Activated naive CD4-positive, alpha-beta T cell treated with anti-CD3 and anti-CD28 coated beads for 36 hours (primary cell): ENCODE data around the gene TMEM167B. TPM values are rescaled to one million over a fixed set of nuclear protein-coding genes. Genes with fewer than 3 reads are reported as not detected.

Experiments
- CTCF ChIA-PET: fragments of 350-600 bp; sonication (Branson Sonifier 250); formaldehyde crosslinking; loops from one replicate; lab custom pipeline; 2021; ENCODE audit warnings: antibody characterized with exemption; lab: Charles Lee
- DNase-seq: peaks from one replicate; pipeline ENCODE4 v3.0.0-alpha.2; 2020
- H3K27ac Mint-ChIP-seq: one replicate; pipeline ENCODE4 v1.8.0; 2021; ENCODE audit warnings: mild to moderate bottlenecking, mixed read lengths
- H3K27me3 Mint-ChIP-seq: one replicate; pipeline ENCODE4 v1.8.0; 2021; ENCODE audit warnings: low read depth, mixed read lengths
- H3K36me3 Mint-ChIP-seq: one replicate; pipeline ENCODE4 v1.8.0; 2021; ENCODE audit warnings: low read depth, mixed read lengths
- H3K4me1 Mint-ChIP-seq: one replicate; pipeline ENCODE4 v1.8.0; 2021; ENCODE audit warnings: low read depth, mixed read lengths
- H3K4me3 Mint-ChIP-seq: one replicate; pipeline ENCODE4 v1.8.0; 2021; ENCODE audit warnings: mild to moderate bottlenecking, moderate library complexity, mixed read lengths
- H3K9me3 Mint-ChIP-seq: one replicate; pipeline ENCODE4 v1.8.0; 2021; ENCODE audit warnings: mixed read lengths
- intact Hi-C: fragments of 100-400 bp; cut with micrococcal nuclease; formaldehyde crosslinking; loops from one replicate; pipeline ENCODE4 v1.15.1; 2023
- total RNA-seq, 2 experiments: library from RNA; stranded (reverse); gene quantifications; one replicate each; pipeline ENCODE4 v1.2.3, GENCODE V29; 2021

The TMEM167B gene
- total RNA-seq, 2 experiments from 2014 or later, result 35.0 to 37.6 TPM

DNA sequence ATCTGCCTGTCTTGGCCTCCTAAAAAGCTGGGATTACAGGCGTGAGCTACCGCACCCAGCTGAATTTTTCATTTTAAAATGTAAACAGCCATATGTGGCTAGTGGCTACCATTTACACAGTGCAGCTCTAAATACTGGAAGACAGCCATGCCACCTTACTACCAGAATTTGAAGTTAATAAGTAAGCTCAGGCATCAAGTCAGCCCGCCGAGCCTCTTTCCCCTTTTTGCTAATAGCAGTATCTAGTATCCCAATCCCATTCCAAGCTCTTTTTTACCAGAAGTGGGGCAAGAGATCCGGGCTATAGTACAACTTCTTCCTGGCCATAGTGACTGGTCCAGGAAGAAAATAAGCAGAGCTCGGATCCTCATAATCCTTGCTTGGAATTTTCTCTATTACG is 29.9 kb upstream of the TMEM167B start:
- Mint-ChIP-seq H3K9me3 (no peaks in the 10 kb centered on the region), H3K27ac (no peak overlapping the region), H3K36me3 (peaks cover 5% of the 10 kb centered on the region), H3K4me3 (no peak overlapping the region), H3K27me3 (no peaks in the 10 kb centered on the region), H3K4me1 (no peaks in the 10 kb centered on the region)
- DNase-seq, result no peak
- intact Hi-C loops, result no loop called here
- CTCF ChIA-PET, result interaction anchor here (0.6 kb wide), 1 partner anchor 281 kb away, joined by 4 read pairs; no protein-coding TSS in a partner anchor

DNA sequence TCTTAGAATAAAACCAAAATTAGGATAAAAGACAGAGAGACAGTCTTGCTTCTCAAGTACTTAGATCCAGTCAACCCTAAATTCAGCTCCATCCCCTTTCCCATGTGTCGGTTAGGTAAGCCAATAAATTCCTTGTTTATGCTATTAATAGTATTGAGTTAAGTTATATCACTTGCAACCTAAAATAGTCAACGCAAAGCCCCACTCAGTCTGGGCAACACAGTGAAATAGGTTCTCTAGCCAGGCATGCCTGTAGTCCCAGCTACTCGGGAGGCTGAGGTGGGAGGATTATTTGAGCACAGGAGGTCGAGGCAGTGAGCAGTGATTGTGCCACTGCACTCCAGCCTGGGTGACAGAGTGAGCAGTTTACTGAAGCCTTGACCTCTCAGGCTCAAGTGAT is 29.4 kb upstream of the TMEM167B start:
- CTCF ChIA-PET, result interaction anchor here (0.6 to 0.7 kb wide), 2 partner anchors 9 to 281 kb away, joined by 3 to 4 read pairs; no protein-coding TSS in a partner anchor
- Mint-ChIP-seq H3K9me3 (no peaks in the 10 kb centered on the region), H3K27me3 (no peaks in the 10 kb centered on the region), H3K4me3 (no peak overlapping the region), H3K4me1 (no peaks in the 10 kb centered on the region), H3K27ac (no peak overlapping the region), H3K36me3 (peaks cover 5% of the 10 kb centered on the region)
- no peak for DNase-seq
- intact Hi-C loops, result no loop called here

DNA sequence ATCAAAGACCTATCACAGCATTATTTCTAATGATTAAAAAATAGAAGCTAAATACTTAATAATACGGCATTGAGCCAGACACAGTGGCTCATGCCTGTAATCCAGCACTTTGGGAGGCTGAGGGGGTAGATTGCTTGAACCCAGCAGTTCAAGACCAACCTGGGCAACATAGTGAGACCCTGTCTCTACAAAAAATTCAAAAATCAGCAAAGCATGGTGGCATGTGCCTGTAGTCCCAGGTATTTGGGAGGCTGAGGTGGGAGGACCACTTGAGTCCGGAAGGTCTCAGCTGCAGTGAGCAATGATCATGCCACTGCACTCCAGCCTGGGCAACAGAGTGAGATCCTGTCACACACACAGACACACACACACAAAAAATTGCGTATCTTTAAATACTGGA is 25.4 kb upstream of the TMEM167B start:
- no peak for DNase-seq
- CTCF ChIA-PET, result no interaction called here
- Mint-ChIP-seq H3K27me3 (no peaks in the 10 kb centered on the region), H3K27ac (no peak overlapping the region), H3K4me1 (no peaks in the 10 kb centered on the region), H3K36me3 (peaks cover 9% of the 10 kb centered on the region), H3K4me3 (no peak overlapping the region), H3K9me3 (no peaks in the 10 kb centered on the region)
- intact Hi-C loops, result no loop called here

DNA sequence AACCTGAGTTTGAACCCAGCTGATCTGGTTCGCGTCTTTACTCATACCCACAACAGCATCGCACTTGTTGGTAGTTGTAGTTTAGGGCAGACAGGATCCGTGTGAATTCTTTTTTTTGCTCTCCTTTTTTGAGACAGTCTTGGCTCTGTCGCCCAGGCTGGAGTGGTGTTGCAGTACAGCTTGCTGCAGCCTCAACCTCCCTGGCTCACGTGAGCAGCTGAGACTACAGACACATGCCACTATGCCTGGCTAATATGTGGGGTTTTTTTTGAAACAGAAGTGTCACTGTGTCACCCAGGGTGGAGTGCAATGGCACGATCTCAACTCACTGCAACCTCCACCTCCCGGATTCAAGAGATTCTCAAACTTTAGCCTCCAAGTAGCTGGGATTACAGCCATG is 22.7 kb upstream of the TMEM167B start:
- DNase-seq, result no peak
- Mint-ChIP-seq H3K4me3 (no peak overlapping the region), H3K27me3 (no peaks in the 10 kb centered on the region), H3K9me3 (no peaks in the 10 kb centered on the region), H3K36me3 (peaks cover 13% of the 10 kb centered on the region), H3K27ac (no peak overlapping the region), H3K4me1 (peaks cover 2% of the 10 kb centered on the region)
- intact Hi-C loops, result no loop called here
- CTCF ChIA-PET, result no interaction called here

DNA sequence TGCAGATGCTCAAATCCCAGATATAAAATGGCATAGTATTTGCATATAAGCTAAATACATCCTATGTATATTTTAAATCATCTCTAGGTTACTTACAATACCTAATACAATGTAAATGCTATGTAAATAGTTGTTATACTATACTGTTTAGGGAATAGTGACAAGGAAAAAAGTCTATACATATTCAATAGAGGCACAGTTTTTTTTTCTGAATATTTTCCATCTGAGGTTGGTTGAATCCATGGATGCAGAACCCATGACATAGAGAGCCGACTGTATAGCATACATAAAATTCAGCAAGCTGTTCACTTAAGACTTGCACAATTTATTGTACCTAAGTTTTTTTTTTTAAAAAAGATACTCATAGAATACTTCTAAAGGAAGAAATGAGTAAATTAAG is 21.3 kb upstream of the TMEM167B start:
- H3K4me3 Mint-ChIP-seq, result no peak overlapping the region
- H3K9me3 Mint-ChIP-seq, result no peaks in the 10 kb centered on the region
- CTCF ChIA-PET, result no interaction called here
- DNase-seq, result no peak
- intact Hi-C loops, result no loop called here
- H3K4me1 Mint-ChIP-seq, result peaks cover 4% of the 10 kb centered on the region
- H3K27ac Mint-ChIP-seq, result no peak overlapping the region
- peaks cover 14% of the 10 kb centered on the region for H3K36me3 Mint-ChIP-seq
- no peaks in the 10 kb centered on the region for H3K27me3 Mint-ChIP-seq

DNA sequence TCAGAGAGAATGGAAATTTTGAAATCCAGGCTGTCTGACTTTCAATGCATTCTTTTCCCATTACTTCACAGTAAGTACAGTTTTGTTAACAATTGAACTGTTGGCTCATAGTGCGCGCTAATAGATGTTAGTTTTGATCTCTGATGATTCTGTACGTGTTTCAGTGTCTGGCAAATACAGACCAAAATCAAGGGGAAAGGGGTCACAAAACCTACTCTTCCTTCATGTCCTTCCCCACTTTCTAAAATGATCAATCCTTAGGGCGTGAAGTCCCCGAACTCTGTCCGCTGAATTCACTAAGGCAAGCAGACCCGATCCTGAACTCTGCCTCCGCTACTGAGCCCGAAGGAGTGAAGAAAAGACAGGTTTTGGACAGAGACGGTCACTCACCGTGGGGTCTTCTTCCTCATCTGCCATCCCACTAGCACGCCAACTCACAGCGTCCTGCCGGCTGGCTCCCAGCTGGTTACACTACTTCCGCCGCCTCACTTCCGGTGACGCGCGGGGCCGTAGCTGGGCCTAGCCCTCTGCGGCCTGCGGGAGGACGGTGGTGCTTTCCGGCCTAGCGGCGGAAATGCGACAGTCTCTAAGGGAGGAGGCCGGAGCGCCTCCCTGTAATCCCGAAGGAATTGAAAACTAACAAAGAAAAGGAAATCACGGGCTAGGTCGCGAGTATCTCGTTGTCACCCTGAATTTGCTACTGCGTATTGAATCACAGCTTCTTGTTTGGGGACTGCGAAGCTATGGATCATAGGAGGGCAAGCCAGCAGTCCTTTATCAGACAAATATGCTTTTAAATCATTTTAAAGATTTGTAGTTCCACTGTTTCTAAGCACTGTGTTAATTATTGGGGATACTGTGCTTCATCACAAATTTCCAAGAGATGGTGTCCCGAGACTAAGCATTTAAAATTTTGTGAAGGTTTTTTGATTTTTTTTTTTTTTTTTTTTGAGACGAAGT is 14.8 kb upstream of the TMEM167B start, which contains the start of gene TAF13:
TAF13 (minus strand) TSS at position 473 of the 960 bp plus-strand sequence; CDS start at position 417, 56 bp downstream.
- DNase-seq, result peak; percentile 90
- H3K27me3 Mint-ChIP-seq, result no peaks in the 10 kb centered on the region
- H3K4me3 Mint-ChIP-seq, result peak within 1 kb of the TSS; percentile 95
- peak within 1 kb of the TSS; percentile 95 for H3K27ac Mint-ChIP-seq
- intact Hi-C loops, result loop anchor here (1.0 kb wide), 5 partner anchors 14 to 113 kb away; partner anchors contain the start of genes CLCC1, TMEM167B and WDR47
- H3K4me1 Mint-ChIP-seq, result peaks cover 16% of the 10 kb centered on the region
- peaks cover 5% of the 10 kb centered on the region for H3K36me3 Mint-ChIP-seq
- CTCF ChIA-PET, result interaction anchor here (0.6 to 1.7 kb wide), 6 partner anchors 16 to 76 kb away, joined by 3 to 11 read pairs (median 3); a partner anchor contains a TSS
- no peaks in the 10 kb centered on the region for H3K9me3 Mint-ChIP-seq

DNA sequence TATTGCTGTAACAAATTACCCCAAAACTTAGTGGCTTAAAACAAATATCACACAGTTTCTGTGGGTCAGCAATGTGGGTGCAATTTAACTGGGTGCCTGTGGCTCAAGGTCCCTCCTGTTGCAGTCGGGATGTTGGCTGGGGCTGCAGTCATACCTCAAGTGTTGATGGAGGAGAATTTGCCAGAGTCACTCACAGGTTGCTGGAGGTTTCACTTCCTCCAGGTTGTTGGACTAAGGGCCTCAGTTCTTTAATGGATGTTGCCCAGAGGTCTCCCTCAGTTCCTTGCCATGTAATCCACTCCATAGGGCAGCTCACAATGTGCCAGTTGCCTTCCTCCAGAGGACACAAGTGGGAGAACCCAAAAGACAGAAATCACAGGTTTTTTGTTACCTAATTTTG is 12.2 kb upstream of the TMEM167B start:
- no peak overlapping the region for H3K4me3 Mint-ChIP-seq

DNA sequence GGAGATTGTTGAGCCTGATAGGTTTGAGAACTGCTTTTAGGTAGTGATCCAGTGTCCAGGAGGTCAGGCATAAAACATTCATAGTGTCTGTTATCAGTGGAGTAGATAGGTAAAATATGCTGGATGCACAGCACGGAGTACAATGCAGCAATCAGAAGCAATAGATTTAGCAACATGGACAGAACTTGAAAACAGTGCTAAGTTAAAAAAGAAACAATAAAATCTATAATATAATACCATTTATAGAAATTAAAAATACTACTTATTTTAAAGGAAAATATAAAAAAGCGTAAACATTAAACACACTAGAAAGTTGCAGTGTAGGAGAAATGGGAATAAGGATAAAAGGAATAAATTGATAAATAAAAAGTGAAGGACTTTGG is 11.3 kb upstream of the TMEM167B start:
- Mint-ChIP-seq H3K36me3 (peaks cover 4% of the 10 kb centered on the region), H3K27me3 (no peaks in the 10 kb centered on the region), H3K9me3 (no peaks in the 10 kb centered on the region), H3K4me1 (peaks cover 15% of the 10 kb centered on the region), H3K27ac (no peak overlapping the region), H3K4me3 (no peak overlapping the region)
- intact Hi-C loops, result no loop called here
- CTCF ChIA-PET, result no interaction called here
- DNase-seq, result no peak

More for the DNA sequence above, 12.2 kb upstream of the TMEM167B start:
- H3K36me3 Mint-ChIP-seq, result peaks cover 5% of the 10 kb centered on the region
- H3K9me3 Mint-ChIP-seq, result no peaks in the 10 kb centered on the region
- H3K27me3 Mint-ChIP-seq, result no peaks in the 10 kb centered on the region
- H3K27ac Mint-ChIP-seq, result no peak overlapping the region
- CTCF ChIA-PET, result interaction anchor here (1.2 kb wide), 1 partner anchor 34 kb away, joined by 4 read pairs; a partner anchor contains a TSS
- intact Hi-C loops, result no loop called here
- no peak for DNase-seq
- H3K4me1 Mint-ChIP-seq, result peaks cover 16% of the 10 kb centered on the region

DNA sequence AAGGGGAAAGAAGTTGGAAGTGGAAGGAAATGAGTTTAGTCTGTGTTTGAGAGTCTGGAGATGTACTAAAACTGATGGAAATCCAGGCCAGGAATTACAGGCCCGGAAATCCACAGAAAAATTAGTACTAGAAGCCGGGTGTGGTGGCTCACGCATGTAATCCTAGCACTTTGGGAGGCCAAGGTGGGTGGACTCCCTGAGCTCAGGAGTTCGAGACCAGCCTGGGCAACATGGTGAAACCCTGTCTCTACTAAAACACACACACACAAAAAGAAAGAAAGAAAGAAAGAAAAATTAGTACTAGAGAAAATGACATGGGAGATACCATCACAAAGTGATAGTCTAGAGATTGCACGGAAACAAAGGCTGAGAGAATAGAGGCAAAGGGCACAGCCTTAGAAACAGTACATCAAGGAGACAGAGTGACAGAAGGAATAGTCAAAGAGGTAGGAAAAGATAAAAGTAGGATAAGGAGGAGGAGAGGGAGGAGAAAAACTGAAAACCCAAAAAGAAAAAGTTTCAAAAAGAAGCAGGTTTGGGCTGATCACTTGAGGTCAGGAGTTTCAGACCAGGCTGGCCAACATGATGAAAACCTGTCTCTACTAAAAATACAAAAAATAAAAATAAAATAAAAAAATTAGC is 10.0 kb upstream of the TMEM167B start:
- no peak for DNase-seq
- Mint-ChIP-seq H3K9me3 (no peaks in the 10 kb centered on the region), H3K27ac (no peak overlapping the region), H3K27me3 (no peaks in the 10 kb centered on the region), H3K4me1 (peaks cover 6% of the 10 kb centered on the region), H3K36me3 (peaks cover 4% of the 10 kb centered on the region), H3K4me3 (no peak overlapping the region)
- CTCF ChIA-PET, result interaction anchor here (0.9 kb wide), 1 partner anchor 32 kb away, joined by 3 read pairs; no protein-coding TSS in a partner anchor
- intact Hi-C loops, result no loop called here

DNA sequence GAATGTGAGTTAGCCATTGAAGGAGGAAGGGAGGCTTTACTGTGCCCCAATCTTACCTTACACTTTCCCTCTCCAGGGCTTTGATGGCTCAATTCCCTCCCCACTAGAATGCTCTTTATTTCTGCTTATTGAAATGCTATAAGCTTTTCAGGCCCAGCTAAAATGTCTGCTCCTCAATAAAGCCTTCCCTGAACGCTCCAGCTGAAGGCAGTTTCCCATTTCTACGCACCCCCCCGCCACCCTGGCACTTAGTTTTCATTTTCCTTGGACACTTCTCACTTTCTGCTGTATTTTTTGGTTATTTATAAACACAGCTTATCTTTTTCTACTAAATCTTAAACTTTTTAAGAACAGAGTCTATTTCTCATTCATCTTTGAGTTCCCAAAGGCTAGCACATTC is 7.1 kb upstream of the TMEM167B start:
- H3K4me1 Mint-ChIP-seq, result no peaks in the 10 kb centered on the region
- intact Hi-C loops, result no loop called here
- H3K36me3 Mint-ChIP-seq, result no peaks in the 10 kb centered on the region
- H3K9me3 Mint-ChIP-seq, result no peaks in the 10 kb centered on the region
- no peaks in the 10 kb centered on the region for H3K27me3 Mint-ChIP-seq
- CTCF ChIA-PET, result interaction anchor here (0.5 to 0.7 kb wide), 2 partner anchors 17 to 30 kb away, joined by 3 read pairs; no protein-coding TSS in a partner anchor
- H3K4me3 Mint-ChIP-seq, result no peak overlapping the region
- H3K27ac Mint-ChIP-seq, result no peak overlapping the region
- no peak for DNase-seq

DNA sequence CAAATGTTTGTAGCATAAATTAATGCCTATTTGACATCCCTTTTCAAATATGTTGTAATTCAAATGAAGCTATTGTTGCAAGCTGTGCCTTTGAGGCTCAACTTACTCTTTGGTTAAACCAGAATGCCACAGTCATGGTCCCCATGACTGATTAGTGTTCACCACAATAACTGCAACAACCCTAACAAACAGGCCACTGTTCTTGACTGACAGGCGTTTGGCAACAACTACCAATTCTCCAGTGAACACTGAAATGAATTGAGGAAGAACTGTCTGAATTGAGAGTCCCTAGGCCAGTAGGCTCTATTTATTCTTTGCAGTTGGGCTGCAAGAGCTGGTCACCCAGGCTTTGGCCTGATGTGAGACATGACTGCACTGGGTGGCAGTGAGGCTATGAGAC is 6.6 kb upstream of the TMEM167B start:
- Mint-ChIP-seq H3K27ac (no peak overlapping the region), H3K36me3 (no peaks in the 10 kb centered on the region), H3K27me3 (no peaks in the 10 kb centered on the region), H3K4me3 (no peak overlapping the region), H3K9me3 (no peaks in the 10 kb centered on the region), H3K4me1 (no peaks in the 10 kb centered on the region)
- no peak for DNase-seq
- CTCF ChIA-PET, result no interaction called here
- intact Hi-C loops, result no loop called here
